Stimulated activated CD8-positive, alpha-beta memory T cell treated with anti-CD3 and anti-CD28 coated beads, Interleukin-7, amount 100 ng/mL, for 48 hours (primary cell): Measurements from ENCODE around the gene FLT1.

Experiments
- DNase-seq, 2 donors: peaks; one replicate each; pipeline ENCODE4 v3.0.0-alpha.2; 2020; ENCODE audit warnings: low read depth in 1 of 2; ENCODE audit errors: extremely low read depth in 1 of 2

FLT1 gene

DNA sequence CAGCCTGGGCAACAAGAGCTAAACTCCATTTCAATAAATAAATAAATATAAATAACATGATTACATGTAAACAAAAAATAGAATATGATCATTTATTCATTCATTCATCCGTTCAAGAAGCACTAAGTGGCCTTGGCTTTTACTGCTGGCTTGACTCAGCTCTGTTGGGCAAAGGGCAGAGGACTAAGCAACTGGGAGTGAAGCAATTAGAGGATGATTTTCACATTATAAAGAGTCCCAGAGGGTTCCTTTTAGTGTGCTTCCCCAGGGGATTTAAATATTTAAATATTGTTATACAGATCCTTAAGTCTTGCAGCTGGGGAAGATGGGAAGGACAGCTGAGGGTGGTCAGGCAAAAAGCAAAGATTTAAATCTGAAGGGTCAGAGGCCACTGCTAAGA, 34.9 kb upstream of the FLT1 start:
- DNase-seq, result no peak

DNA sequence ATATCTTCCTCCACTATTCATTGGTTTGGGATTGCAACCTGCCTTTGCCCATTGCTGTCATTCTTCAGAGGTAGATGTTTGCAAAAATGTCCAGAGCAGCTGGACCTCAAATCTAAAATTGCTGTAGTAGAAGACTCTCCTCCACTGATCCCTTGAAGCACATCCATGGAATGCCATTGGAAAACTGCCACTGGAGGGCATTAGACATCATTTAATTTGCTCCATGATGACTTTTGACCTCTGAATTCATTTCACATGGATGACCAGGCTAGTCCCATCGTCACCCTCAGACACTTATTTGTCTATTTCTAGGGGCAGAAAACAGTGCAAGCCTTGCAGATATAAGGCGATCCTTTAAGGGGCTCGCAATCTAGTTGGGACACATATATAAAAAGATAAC, 33.9 kb upstream of the FLT1 start:
- no peak for DNase-seq

DNA sequence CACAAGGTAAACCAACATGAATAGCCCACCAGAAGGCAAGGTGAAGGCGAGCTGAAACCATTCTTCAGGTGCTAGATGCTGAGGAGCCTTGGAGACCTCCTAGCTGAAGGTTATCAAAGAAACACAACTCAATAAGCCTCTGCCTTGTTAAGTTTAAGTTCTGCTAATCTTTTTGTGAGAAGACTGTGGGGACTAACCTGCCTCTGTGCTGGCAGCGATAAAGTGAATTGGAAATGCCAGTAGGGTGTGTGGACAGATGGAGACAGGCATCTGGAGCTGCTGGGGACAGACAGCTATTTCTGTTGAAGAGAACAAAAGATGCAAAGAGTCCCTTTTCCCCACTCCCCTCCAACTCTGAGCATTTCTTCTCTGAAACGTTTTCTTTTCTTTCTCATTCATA, 33.5 kb upstream of the FLT1 start:
- DNase-seq, result no peak

DNA sequence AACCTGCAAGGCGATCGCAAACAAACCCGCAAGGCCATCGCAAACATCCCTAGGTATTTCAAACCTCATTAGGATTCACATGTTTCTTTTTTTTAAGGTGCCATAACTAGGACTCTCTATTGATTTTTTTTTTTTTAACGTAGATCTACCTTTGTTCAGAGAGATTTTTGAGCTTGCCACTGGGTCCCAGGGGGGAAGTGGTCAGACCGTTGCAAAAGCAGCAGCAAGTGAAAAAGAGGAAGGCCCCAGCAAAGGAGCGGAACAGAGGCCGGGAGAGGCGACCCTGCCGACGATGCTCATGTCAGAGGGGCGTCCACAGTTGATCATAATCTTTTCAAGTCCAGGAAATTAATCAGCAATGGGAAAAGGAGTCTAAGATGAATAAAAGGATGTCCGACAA, 32.7 kb upstream of the FLT1 start:
- no peak for DNase-seq

DNA sequence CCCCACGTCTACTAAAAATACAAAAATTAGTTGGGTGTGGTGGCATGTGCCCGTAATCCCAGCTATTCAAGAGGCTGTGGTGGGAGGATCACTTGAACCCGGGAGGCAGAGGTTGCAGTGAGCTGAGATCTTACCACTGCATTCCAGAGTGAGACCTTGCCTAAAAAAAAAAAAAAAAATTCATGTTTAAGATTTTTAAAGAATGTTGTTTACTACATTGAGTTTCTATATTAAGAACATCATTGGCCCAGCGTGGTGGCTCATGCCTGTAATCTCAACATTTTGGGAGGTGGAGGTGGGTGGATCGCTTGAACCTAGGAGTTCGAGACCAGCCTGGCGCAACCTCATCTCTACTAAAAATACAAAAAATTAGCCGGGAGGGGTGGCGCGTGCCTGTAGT, 31.9 kb upstream of the FLT1 start:
- no peak for DNase-seq

DNA sequence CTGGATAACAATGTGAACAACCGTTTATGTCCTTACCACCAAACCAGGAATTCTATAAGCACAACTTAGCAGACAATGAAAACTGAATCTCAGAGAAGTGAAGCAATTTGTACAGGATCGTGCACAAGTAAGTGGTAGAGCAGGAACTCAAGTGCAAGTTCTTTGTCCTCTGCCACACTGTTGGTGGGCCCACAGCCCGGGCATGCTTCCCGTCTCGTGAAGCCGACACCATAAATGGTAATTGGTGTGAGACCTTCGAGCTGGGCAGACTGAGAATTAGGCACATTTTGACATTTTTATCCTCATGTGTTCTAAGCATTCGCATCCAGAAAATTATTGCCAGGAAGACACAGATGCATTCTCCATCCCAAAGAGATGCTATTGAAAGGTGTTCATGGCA, 27.9 kb upstream of the FLT1 start:
- DNase-seq, result no peak

DNA sequence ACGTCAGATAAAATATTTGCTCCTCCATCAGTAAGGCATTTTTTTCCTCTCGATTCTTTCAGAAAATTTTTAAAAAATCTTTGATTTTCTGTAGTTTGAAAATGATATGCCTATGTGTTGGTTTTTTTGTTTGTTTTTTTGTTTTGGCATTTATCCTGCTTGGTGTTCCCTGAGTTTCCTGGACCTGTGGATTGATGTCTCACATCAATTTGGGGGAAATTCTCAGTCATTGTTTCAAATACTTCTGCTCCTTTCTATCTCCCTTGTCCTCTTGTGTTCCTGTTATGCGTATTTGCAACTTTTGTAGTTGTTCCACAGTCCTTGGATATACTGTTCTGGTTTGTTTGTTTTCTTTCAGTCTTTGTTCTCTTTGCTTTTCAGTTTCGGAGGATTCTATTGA, 18.8 kb upstream of the FLT1 start:
- DNase-seq, result no peak

DNA sequence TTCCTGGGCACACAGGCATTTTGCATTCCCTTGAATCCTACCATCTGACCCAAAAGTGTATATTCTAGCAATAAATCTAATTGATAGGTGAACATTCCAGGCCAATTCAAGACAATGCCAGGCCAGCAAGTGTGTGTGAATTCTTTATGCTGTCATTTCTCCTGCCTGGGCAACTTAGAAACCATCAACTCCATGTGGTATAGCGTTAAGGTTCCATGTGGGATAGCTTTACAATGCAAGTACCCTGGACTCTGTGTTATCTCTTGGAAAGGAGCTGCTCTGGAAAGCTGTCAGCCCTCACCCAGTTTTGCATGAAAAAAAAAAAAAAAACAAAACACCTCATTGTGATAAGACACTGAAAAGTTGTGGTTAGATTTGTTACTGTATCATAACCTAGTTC, 15.6 kb upstream of the FLT1 start:
- DNase-seq, result no peak

DNA sequence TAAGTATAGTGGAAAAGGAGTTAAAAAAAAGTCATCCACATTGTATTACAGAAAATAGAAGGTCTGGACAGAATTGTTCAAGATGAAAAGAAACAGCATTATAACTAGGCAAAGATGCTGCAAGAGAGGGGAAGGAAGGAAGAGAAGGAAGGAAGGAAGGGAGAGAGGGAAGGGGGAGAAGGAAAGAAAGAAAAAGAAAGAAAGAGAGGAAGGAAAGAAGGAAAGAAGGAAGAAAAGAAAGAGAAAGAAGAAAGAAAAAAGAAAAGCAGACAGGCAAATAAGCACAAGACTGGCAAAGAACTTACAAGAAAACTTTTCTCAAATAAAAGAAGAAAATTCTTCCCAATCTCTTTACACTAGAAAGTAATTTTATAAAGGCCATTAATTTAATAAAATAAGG, 15.1 kb upstream of the FLT1 start:
- no peak for DNase-seq

DNA sequence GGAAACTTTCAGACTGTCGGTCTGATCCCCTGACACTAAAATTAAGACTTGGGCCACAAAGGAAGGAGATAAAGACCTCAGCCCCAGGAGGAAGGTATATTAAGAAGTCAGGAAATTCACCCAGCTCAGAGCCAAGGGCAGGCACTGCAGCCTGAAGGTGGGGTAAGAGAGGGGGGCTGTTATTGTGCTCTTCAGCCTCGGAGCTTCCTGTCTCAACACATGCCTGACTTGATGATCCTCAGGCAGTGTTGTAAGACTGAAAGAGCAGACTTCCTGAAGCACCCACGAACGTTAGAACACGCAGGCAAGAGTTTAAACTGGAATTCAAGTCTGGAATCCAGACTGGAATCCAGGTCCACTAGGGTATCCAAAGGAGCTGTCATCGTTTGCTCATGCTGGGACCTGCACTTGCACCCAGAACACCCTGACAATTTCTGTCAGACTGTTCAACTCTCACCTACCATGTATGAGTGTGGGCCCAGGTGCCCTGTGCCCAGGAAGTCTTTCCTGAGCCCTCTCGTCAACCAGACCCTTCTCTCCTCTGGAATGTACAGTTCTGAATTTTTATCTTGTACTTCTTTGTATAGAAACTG, 10.7 kb upstream of the FLT1 start:
- DNase-seq, result no peak

DNA sequence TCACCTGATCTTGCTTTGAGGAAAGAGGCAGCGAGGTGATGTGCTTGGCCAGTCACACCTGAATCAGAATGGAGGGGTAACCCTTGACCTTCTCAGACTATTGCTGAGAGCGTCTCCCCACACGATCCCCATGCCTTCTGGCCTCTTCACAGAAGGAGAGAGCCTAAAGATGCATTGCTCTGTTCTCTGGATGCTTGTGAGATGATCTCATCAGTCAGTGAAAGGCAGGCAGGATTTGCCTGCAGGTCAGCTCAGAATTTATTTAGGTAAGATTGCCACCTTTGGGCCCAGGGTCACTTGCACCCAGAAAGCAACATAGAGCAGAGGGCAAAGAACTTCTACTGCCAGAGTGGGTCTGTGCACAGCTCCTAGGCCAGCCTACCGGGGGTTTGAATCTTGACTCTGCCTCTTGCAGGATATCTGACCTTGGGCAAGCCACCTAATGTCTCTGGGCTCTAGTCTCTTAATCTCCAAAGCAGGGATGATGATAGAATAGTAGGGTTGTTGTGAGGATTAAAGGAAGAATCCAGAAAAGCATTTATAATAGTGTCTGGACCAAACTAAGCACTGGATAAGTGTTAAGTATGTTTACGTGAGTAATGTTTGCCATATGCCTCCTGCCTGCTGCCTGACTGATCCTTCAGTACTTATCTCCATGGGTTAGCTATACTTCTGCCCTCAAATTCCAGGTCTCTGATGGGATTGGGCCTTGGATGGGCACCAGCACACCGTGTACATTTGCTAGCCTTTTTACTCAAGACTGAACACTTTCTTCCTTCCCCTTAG, 8.4 kb upstream of the FLT1 start:
- no peak for DNase-seq

DNA sequence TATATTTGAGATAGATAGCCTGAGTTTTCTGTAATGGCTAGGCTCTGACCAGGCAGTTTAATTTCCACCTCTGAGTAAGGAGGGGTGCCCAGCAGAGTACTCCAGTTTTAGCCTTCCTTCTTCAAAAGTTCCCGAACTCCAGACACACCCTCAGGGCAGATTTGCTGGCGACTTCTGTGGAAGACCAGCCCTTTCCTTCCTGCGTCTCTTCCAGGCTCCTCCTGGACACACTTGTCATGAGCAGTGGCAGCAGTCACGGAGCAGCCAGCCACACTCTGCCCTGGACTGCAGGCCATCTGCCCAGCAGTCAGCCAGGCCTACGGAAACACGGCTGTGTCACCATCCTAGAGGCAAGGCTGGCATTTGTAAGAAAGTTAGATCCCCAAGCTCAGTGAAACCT, 6.6 kb upstream of the FLT1 start:
- no peak for DNase-seq

DNA sequence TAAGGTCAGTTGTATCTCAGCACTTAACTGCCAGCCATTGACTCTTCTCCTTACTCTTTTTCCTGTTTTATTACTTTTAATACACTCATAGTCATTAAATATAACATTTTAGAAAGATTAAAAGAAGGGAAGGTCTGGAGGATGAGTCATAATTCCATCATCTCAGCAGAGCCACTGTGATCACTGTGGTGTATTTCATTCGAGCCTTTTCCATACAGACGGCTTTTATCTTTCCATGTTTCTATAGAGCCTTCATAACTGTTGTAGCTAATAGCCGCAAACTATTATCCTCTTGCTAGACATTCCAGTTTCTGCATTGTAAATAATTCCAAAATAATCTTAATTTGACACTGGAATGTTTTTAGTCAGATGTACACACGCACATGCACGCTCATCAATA, 4.7 kb upstream of the FLT1 start:
- no peak for DNase-seq

DNA sequence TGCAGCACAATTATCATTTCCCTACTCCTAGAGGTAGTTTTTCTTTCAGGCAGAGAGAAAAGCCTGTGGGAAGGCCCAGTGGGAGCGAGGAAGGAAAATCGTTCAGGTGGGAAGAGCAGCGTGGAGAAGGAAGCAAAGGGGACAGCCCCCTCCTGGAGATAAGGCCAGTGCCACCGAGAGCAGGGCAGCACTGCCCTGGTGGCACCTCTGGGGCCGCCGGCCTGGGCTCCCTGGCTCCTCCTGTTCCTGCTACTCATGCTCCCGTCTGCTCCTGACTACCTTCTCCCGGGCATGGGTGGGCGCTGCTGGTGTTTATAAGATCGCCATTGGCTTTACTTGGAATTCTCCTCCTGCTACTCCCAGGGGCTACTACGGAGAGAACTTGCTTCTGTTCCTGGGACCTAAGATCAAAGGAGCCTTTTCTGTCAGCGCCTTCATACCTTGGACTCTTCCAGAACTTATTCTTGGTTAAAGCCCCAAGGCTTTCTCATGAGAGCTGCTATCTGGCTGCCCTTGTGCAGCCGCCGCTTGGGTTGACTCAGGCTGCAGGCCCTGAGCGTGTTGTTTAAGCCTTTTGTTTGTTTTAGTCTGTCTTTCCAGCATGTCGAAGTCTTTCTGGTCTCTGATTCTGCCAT, 3.7 kb upstream of the FLT1 start:
- no peak for DNase-seq

DNA sequence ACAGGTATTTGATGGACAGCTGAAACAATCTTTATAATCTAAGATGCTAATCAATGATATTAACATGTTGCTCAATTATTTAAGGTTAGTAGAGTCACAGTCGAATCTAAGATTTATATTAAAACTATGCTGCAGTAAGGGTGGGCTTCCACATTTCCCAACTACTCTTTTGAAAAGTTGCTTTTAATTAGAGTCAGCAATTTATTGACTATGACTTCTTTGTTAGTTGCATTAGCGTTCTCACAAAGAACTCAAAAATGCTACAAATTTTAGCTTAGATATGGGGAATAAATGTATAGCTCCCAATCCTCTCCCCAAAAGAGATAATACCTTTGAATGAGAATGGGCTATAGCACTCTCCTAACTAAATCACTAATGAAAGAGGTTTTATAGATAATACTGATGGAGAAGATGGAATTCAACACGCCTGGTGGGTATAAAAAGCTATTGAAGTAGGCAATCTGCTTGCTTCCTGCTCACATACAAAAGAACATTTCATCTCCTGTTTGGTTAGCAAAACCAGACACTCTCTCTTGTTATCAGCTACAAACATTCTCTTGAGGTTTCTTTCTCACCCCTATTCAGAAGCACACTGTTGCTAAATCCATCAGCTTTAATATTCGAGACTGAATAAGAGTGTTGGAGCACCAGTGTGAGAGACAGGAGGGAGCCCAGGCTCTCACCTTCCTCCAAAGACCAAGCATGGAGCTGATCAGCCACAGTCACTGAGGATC, 2.4 kb upstream of the FLT1 start:
- no peak for DNase-seq

DNA sequence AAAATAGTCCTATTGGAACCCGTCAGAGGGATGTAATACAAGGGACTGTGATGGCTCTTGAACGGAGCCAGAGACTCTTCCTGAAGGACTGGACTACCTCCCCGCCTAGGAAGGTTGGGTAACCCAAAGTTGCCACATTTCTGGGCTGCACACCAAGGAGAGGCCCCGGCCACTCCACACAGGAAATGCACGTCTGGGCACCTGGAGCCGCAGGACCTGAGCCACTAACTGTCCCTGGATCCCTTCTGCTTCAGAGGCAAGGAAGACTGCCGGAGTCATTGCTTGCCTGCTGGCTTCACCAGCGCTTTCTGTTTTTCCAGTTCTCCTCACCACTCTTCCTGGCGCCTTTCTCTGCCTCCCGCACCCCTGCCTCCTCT, 1.2 kb upstream of the FLT1 start:
- DNase-seq, result no peak

DNA sequence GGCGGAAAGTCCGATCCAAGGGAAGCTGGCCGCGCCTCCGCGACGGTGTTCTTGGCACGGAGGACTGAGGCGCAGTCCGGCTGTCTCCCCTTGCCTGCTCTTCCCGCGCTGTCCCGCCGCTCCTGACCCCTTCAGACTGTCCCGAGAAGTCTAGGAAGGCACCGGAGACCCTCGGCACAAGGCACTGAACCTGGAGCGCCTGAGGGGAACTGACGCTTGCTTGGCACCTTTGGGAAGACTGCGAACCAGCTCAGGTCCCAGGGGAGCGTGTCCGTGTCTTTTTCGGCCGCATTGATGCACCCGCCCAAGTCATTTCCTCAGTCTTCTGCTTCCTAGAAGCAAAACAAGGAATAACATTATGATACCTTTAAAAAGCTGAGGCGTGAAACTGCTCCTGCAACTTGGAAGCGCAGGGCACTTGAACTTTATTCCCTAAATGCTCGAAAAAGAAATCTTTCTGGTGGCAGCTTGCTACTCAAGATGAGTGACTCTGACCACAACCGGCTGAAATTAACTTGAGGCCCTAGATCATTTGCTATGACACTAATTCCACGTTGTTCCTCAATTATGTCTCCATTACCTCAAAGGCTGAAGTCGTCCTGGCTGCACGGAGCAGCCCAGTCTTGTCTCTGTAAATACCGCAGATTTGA, 735 bp upstream of the FLT1 start:
- DNase-seq, result no peak

DNA sequence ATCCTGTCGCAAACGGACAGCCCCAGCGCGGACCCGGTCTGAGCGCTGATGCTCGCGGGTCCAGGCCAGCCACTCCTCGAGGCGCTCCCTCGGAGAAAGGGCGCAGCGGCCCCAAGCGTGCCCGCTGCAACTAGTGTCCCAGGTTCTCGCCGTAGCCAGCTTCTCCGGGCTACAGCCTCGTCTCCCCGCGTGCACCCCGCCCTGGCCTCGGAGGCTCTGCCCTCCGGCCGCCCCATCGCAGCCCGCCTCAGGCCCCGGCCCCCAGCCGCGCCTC, 487 bp downstream of the FLT1 start:
- DNase-seq, result no peak

DNA sequence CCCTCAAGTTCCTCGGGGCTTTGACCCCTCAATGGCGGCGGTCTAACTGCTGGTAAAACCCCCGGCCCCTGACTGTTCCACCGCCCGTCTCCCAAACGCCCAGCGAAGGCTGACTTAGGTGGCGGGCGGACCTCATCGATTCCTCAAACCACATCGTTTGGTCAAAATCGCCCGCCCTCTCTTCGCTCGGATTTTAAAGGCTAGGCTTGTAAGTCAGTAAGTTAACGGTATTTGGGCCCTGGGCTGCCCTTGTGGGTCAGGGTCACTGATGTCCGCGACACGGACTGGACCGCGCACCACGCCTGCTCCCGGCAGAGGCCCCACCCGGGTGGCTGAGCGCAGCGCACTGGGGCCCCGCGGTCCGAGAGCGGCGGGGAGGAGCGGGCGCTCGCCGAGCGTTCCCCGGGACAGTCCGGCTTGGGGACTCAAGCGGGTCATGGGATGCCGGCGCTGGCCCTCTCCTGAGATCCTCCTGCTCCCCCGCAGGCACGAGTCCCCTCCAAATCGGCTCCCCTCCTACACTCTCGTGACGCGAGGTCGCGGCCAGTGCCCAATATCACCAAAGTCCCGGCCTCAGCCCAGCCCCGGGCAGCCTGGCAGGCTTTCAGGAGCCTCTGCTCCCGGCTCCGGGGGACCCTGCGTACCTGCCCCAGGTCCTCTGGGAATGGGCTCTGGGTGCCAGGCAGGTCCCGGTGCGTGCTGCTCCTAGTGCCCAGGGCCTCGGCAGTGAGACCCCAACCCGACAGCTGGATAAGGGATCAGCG, 1.0 kb downstream of the FLT1 start:
- no peak for DNase-seq

DNA sequence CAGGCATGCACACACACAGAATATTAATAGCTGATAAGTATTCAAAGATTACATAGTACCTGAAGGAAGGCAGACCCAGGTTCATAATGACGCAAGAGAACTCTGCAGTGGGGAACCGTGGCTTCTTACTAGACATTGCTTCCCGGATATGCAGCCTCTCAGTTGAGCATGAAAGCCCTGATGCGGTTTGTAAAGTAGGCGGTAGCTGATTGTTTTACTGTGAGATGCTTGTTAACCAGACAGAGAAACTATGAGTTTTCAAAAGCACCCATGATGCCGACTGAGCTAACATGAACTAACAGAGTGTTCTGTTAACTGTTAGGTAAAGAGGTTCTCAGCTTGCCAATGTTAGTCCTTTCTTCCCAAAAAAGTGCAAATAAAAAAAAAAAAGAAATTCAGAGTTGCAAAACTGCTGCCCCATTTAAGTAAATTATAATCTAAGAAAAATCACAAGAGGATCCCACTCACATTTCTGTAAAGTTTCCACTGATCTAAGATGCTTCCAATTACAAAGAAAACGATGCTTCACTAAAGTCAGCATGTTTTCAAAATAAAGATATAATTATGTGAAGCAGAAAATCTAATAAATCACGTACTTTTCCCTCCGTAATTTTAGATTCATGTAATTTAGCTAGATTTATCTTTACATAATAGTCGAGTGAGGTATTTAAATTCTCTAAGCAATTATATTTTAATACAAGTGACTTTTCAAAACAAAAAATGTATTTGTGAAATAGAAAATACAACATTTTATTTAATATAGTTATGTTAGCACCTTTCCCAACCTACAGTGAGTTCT, 2.2 kb downstream of the FLT1 start:
- peak in 1 of 2 donors; percentile 54 for DNase-seq
